Stimulated activated naive CD8-positive, alpha-beta T cell treated with anti-CD3 and anti-CD28 coated beads, Interleukin-15, amount 100 ng/mL, for 72 hours (primary cell): ENCODE measurements around the gene ZBTB20.

Experiments
- ATAC-seq: fragments of 150-1000 bp; cut with Tn5 transposase; 2 replicates; pipeline ENCODE4 v1.10.0; 2021; ENCODE audit warnings: mild to moderate bottlenecking, moderate library complexity
- DNase-seq, 2 donors: peaks; one replicate each; pipeline ENCODE4 v3.0.0; 2021 to 2022
- H3K27ac Mint-ChIP-seq, 2 donors: one replicate each; pipeline ENCODE4 v1.8.0; 2022; ENCODE audit warnings: mild to moderate bottlenecking in 2 of 2, mixed read lengths in 2 of 2, moderate library complexity in 2 of 2
- H3K27me3 Mint-ChIP-seq: one replicate; pipeline ENCODE4 v1.8.0; 2022; ENCODE audit warnings: mixed read lengths
- H3K4me1 Mint-ChIP-seq: one replicate; pipeline ENCODE4 v1.8.0; 2022; ENCODE audit warnings: mild to moderate bottlenecking, mixed read lengths
- H3K4me3 Mint-ChIP-seq, 2 donors: one replicate each; pipeline ENCODE4 v1.8.0; 2022; ENCODE audit warnings: mild to moderate bottlenecking in 2 of 2, mixed read lengths in 2 of 2, moderate library complexity in 1 of 2
- H3K9me3 Mint-ChIP-seq, 2 donors: one replicate each; pipeline ENCODE4 v1.8.0; 2022; ENCODE audit warnings: mixed read lengths in 2 of 2

Gene ZBTB20

DNA sequence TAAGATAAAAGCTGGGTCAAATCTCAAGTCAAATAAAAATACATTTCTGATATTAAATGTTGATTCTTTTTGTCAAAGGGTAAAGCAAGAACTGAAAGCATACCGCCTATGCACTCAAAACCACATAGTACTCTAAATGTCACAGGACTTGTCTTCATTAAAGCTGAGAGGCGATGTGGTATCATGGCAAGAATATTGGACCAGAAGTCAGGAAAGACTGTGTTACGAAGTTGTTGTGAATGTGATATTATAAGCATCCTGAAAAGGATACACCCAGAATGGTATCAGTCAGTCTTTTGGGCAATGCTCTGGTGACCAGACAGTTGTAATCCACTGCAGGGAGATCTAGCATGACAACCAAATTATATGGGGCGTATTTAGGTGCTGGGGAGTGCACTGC is 819.4 kb downstream of the ZBTB20 start:
- H3K27me3 Mint-ChIP-seq: no peaks in the 10 kb centered on the region
- ATAC-seq (peak; percentile 55), DNase-seq (peak in 1 of 2 donors; percentile 40)
- H3K4me3 Mint-ChIP-seq: peak overlapping the region; percentile 38 to 81
- peak overlapping the region; percentile 79 to 98 for H3K27ac Mint-ChIP-seq
- peaks cover 100% of the 10 kb centered on the region for H3K4me1 Mint-ChIP-seq
- peaks cover 4 to 14% of the 10 kb centered on the region in 2 donors for H3K9me3 Mint-ChIP-seq

GRCh38 chr3:114323546-114324254 is 823.4 kb downstream of the ZBTB20 start:
- ATAC-seq: peak; percentile 73
- Mint-ChIP-seq H3K27me3 (no peaks in the 10 kb centered on the region), H3K9me3 (peaks cover 0 to 4% of the 10 kb centered on the region in 2 donors), H3K27ac (peak overlapping the region; percentile 78 to 86), H3K4me1 (peaks cover 97% of the 10 kb centered on the region), H3K4me3 (peak overlapping the region; percentile 59 to 81)
- DNase-seq: no peak

DNA sequence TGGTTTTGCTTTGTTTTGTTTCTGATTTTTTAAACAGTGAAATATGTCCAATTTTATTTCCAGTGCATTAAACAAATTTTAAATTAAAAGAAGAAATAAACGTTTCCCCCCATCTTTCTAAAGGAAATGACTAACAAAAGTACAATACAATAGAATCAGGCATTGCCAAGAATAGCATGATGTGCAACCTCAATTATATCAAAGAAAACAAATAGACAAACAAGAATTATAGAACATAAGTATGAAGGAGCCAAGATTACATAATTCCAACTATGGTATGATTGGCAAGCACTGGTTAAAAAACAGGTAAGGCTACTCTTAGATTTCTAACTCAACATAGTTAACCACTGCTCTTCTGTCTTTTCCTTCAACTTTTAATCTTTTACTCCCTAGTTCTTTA is 826.8 kb downstream of the ZBTB20 start:
- Mint-ChIP-seq H3K27ac (peak overlapping the region in 1 of 2 donors; percentile 80), H3K9me3 (peaks cover 0 to 4% of the 10 kb centered on the region in 2 donors), H3K4me3 (peak overlapping the region in 1 of 2 donors; percentile 31), H3K27me3 (no peaks in the 10 kb centered on the region), H3K4me1 (peaks cover 97% of the 10 kb centered on the region)
- DNase-seq: no peak
- no peak for ATAC-seq

DNA sequence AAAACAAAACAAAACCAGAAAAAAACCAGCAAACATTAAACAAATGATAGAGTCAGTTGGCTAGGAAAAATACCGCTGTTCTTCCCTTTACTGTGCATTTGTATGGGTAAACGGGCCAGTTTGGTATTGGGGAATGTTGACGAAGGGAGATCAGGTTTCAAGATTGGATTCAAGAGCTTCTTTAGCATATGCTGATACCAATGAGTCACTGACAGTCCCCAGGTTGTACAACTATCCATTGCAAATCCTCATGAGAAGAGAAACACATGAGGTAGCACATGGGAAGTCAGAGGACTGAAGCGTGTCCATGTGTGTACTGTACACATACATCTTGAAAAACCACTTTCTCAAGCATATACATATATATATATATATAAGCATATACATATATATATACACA is 827.6 kb downstream of the ZBTB20 start:
- Mint-ChIP-seq H3K27ac (peak overlapping the region in 1 of 2 donors; percentile 23), H3K9me3 (peaks cover 0 to 4% of the 10 kb centered on the region in 2 donors), H3K4me3 (peak overlapping the region in 1 of 2 donors; percentile 1), H3K4me1 (peaks cover 96% of the 10 kb centered on the region), H3K27me3 (no peaks in the 10 kb centered on the region)
- no peak for ATAC-seq
- no peak for DNase-seq

GRCh38 chr3:114318295-114318694 is 828.8 kb downstream of the ZBTB20 start:
- Mint-ChIP-seq H3K4me3 (peak overlapping the region; percentile 66 to 84), H3K27me3 (no peaks in the 10 kb centered on the region), H3K4me1 (peaks cover 96% of the 10 kb centered on the region)

GRCh38 chr3:114314282-114314681 is 832.8 kb downstream of the ZBTB20 start:
- DNase-seq (no peak), ATAC-seq (no peak)
- Mint-ChIP-seq H3K27ac (peak overlapping the region in 1 of 2 donors; percentile 88), H3K9me3 (no peaks in the 10 kb centered on the region), H3K4me3 (peak overlapping the region; percentile 12), H3K27me3 (no peaks in the 10 kb centered on the region), H3K4me1 (peaks cover 78% of the 10 kb centered on the region)

More at GRCh38 chr3:114318295-114318694, 828.8 kb downstream of the ZBTB20 start:
- Mint-ChIP-seq H3K27ac (peak overlapping the region; percentile 97 to 98), H3K9me3 (peaks cover 0 to 4% of the 10 kb centered on the region in 2 donors)
- DNase-seq (peak; percentile 53 to 80), ATAC-seq (peak; percentile 95)

DNA sequence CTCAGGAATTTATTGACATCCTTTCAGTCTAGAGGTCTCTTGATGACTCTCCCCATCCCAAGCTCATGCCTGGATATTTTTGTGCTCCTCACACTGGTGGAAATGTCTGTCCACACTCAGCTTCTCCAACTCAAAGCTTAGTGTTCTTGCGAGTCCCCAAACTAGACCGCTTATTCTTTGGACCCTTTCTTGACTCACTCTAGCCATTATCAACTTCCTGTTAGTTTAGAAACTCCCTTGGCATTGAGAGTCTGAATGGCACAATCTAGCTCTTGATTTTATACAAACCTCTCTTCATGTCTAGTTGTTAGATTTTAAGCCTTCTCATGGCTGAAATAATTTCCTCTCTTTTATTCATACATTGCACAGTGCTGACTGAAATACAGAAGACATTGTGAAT is 833.7 kb downstream of the ZBTB20 start:
- Mint-ChIP-seq H3K9me3 (no peaks in the 10 kb centered on the region), H3K4me1 (peaks cover 78% of the 10 kb centered on the region), H3K27me3 (no peaks in the 10 kb centered on the region), H3K27ac (peak overlapping the region in 1 of 2 donors; percentile 3), H3K4me3 (peak overlapping the region; percentile 8 to 12)
- DNase-seq (no peak), ATAC-seq (no peak)

- DNase-seq (peak in 1 of 2 donors; percentile 70), ATAC-seq (peak; percentile 81)
- peaks cover 0 to under 1% of the 10 kb centered on the region in 2 donors for H3K9me3 Mint-ChIP-seq
- no peaks in the 10 kb centered on the region for H3K27me3 Mint-ChIP-seq
- peak overlapping the region; percentile 48 to 60 for H3K4me3 Mint-ChIP-seq
- H3K4me1 Mint-ChIP-seq: peaks cover 70% of the 10 kb centered on the region
- peak overlapping the region in 1 of 2 donors; percentile 7 for H3K27ac Mint-ChIP-seq
Measured at GRCh38 chr3:114310695-114311094, 836.4 kb downstream of the ZBTB20 start.

- H3K9me3 Mint-ChIP-seq: peaks cover 0 to 6% of the 10 kb centered on the region in 2 donors
- H3K27ac Mint-ChIP-seq: peak overlapping the region; percentile 71 to 94
- H3K27me3 Mint-ChIP-seq: no peaks in the 10 kb centered on the region
- ATAC-seq (peak; percentile 77), DNase-seq (peak in 1 of 2 donors; percentile 58)
- H3K4me1 Mint-ChIP-seq: peaks cover 60% of the 10 kb centered on the region
- H3K4me3 Mint-ChIP-seq: peak overlapping the region; percentile 34 to 73
Measured at GRCh38 chr3:114308830-114309229, 838.3 kb downstream of the ZBTB20 start.

DNA sequence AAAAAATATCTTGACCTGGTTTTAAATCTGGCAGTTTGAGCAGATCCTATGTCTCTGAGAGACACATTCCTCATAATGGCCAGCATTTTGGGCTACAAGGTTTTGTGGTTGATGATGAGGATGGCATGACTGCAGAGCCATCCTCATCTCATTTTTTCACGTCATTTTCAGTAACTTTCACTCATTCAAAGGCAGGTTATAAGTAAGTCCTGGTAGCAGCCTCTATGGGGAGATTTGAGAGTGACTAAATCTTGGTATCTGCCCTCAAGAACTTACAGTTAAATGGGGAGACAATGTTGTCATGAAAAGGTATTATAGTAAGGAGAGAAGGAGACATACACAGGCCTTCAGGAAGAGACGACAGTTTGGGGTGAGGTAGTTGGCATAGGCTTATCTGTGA is 838.7 kb downstream of the ZBTB20 start:
- Mint-ChIP-seq H3K27me3 (no peaks in the 10 kb centered on the region), H3K9me3 (peaks cover 0 to 6% of the 10 kb centered on the region in 2 donors), H3K27ac (peak overlapping the region; percentile 71 to 94), H3K4me1 (peaks cover 56% of the 10 kb centered on the region), H3K4me3 (peak overlapping the region; percentile 34 to 73)
- DNase-seq (no peak), ATAC-seq (peak; percentile 33)

GRCh38 chr3:114307832-114308231 is 839.3 kb downstream of the ZBTB20 start:
- no peak for DNase-seq
- H3K27ac Mint-ChIP-seq: peak overlapping the region; percentile 87 to 94
- H3K4me1 Mint-ChIP-seq: peaks cover 52% of the 10 kb centered on the region
- ATAC-seq: no peak
- peak overlapping the region; percentile 34 to 73 for H3K4me3 Mint-ChIP-seq
- H3K27me3 Mint-ChIP-seq: no peaks in the 10 kb centered on the region
- peaks cover 0 to 6% of the 10 kb centered on the region in 2 donors for H3K9me3 Mint-ChIP-seq

DNA sequence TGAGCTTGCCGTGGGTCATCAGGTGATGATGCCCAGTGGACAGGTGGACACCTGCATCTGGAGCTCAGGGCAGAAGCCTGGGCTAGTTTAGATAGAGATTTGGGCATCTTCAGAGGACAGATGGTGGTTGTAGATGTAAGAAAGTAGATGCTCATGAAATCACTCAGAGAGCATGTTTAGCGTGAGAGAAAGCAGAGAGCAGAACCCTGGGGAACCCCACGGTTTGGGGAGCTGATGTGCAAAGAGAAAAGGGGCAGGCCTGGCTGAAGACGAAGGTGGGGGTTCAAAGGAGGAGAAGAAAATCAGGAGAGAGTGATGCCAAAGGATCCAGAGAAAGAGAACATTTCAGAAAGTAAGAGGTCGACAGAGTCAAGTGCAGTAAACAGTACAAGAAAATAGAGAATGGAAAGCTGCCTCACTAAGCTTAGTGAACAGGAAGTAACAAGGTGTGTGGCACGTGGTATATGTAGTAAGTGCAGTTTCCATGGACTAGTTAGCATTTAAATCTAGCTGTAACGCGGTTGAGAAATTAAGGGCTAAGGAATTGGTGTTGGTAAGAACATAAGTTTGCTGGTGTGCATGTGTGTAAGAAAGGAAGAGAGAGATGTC is 839.8 kb downstream of the ZBTB20 start:
- no peaks in the 10 kb centered on the region for H3K27me3 Mint-ChIP-seq
- DNase-seq (no peak), ATAC-seq (peak; percentile 41)
- peak overlapping the region; percentile 34 to 73 for H3K4me3 Mint-ChIP-seq
- peak overlapping the region; percentile 85 to 87 for H3K27ac Mint-ChIP-seq
- H3K9me3 Mint-ChIP-seq: peaks cover 0 to 6% of the 10 kb centered on the region in 2 donors
- H3K4me1 Mint-ChIP-seq: peaks cover 52% of the 10 kb centered on the region

DNA sequence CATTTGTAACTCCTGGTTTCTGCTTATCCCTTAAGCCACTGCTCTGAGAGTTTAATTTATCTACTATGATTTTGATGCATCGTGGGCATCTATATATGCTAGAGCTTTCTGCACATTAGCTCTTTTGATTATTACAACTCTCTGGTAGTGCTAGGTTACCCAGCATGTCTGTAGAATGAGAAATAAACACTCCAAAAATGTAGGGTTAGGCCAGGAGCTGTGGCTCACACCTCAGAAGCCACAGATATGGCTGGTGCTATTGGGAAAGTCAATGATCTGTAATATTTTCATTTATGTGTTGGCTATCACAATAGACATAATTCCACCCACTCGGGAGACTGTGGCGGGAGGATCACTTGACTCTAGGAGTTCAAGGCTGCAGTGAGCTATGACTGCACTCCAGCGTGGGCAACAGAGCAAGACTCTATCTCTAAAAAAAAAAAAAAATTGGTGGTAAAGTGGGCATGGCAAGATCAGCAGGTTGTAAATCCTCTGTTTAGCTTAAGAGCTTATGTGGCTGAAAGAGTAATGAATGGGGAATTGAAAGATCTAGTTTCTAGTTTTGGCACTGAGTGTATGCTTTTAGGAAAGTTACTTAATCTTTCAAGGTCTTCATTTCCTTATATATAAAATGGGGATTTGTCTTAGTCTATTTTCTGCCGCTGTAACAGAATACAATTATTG is 847.0 kb downstream of the ZBTB20 start:
- no peak for ATAC-seq
- peak overlapping the region; percentile 10 to 55 for H3K4me3 Mint-ChIP-seq
- H3K9me3 Mint-ChIP-seq: peaks cover 0 to 7% of the 10 kb centered on the region in 2 donors
- H3K27ac Mint-ChIP-seq: peak overlapping the region in 1 of 2 donors; percentile 16
- no peaks in the 10 kb centered on the region for H3K27me3 Mint-ChIP-seq
- H3K4me1 Mint-ChIP-seq: peaks cover 38% of the 10 kb centered on the region
- DNase-seq: no peak

GRCh38 chr3:114299421-114299820 is 847.7 kb downstream of the ZBTB20 start:
- ATAC-seq (peak; percentile 74), DNase-seq (no peak)
- Mint-ChIP-seq H3K4me1 (peaks cover 43% of the 10 kb centered on the region), H3K4me3 (peak overlapping the region; percentile 55 to 58), H3K27ac (peak overlapping the region; percentile 36 to 47), H3K27me3 (no peaks in the 10 kb centered on the region), H3K9me3 (peaks cover 0 to 7% of the 10 kb centered on the region in 2 donors)

DNA sequence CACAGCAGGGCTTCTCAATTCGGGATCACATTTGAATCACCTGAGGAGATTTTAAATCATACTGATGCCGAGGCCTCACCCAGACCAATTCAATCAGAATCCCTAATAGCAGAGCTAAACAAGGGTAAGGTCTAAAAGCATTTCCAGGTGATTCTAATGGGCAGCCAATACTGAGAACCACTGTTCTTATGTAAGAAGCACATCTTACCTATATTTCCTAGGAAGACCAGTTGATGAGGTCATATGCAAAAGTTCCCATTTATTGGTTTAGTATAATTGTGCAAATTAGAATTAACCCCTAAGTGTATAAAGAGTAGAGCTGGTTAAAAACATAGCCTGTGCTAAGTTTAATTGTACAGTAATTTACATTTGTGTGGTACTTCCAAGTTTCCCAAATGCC is 851.1 kb downstream of the ZBTB20 start:
- Mint-ChIP-seq H3K9me3 (no peaks in the 10 kb centered on the region), H3K4me3 (peak overlapping the region; percentile 54 to 59), H3K27ac (peak overlapping the region in 1 of 2 donors; percentile 77), H3K27me3 (no peaks in the 10 kb centered on the region), H3K4me1 (peaks cover 66% of the 10 kb centered on the region)
- ATAC-seq (no peak), DNase-seq (no peak)
